Neural cell (in vitro differentiated cells): ENCODE results near the gene CD151. TPM values are rescaled to one million over a fixed set of nuclear protein-coding genes. Genes with fewer than 3 reads are reported as not detected.
A peak's percentile ranks its signal among the peaks of the same experiment; 100 is the strongest.

ENCODE experiments used
- H2AFZ ChIP-seq: fragments of 200-600, 300-800 bp; sonication (generic), shearing (Covaris generic); 2 replicates; pipeline ENCODE4 v1.6.0; 2014; ENCODE audit warnings: low read depth, mild to moderate bottlenecking, antibody characterized with exemption, low read length, moderate library complexity
- H3F3A ChIP-seq: fragments of 200-600 bp; shearing (Covaris generic); 2 replicates; pipeline ENCODE4 v1.6.1; 2016; ENCODE audit warnings: mild to moderate bottlenecking, moderate library complexity, mixed read lengths, antibody characterized with exemption, low read length; ENCODE audit not compliant: insufficient read depth, poor library complexity, severe bottlenecking
- H3K27ac ChIP-seq: fragments of 200-600, 300-800 bp; sonication (generic), shearing (Covaris generic); 2 replicates; pipeline ENCODE4 v1.5.1; 2014; ENCODE audit warnings: mild to moderate bottlenecking, low read length, moderate library complexity
- H3K27me3 ChIP-seq: fragments of 300-800, 200-600 bp; sonication (generic), shearing (Covaris generic); 2 replicates; pipeline ENCODE4 v1.6.0; 2014; ENCODE audit warnings: mild to moderate bottlenecking, low read depth, low read length, moderate library complexity; ENCODE audit not compliant: insufficient read depth
- H3K36me3 ChIP-seq: fragments of 300-800, 200-600 bp; sonication (generic), shearing (Covaris generic); 2 replicates; pipeline ENCODE4 v1.5.1; 2014; ENCODE audit warnings: mild to moderate bottlenecking, antibody characterized with exemption, low read length, moderate library complexity; ENCODE audit not compliant: insufficient read depth
- H3K4me2 ChIP-seq: fragments of 300-800, 200-600 bp; sonication (generic), shearing (Covaris generic); 2 replicates; pipeline ENCODE4 v1.6.0; 2014; ENCODE audit warnings: mild to moderate bottlenecking, low read length
- H3K4me3 ChIP-seq: fragments of 300-800, 200-600 bp; sonication (generic), shearing (Covaris generic); 2 replicates; pipeline ENCODE4 v1.5.1; 2014; ENCODE audit warnings: mild to moderate bottlenecking, low read length, moderate library complexity
- H3K79me2 ChIP-seq: fragments of 200-600 bp; shearing (Covaris generic); replicated peaks from 2 replicates; pipeline ENCODE4 v1.6.0; 2014; ENCODE audit warnings: mild to moderate bottlenecking, low read length, moderate library complexity; ENCODE audit not compliant: insufficient read depth
- H3K9ac ChIP-seq: fragments of 300-800, 200-600 bp; sonication (generic), shearing (Covaris generic); 2 replicates; pipeline ENCODE4 v1.6.1; 2016; ENCODE audit warnings: mild to moderate bottlenecking, low read length, mixed read lengths
- H3K9me2 ChIP-seq: fragments of 200-600 bp; shearing (Covaris generic); 2 replicates; pipeline ENCODE4 v1.6.1; 2016; ENCODE audit warnings: mild to moderate bottlenecking, low read length, mixed read lengths; ENCODE audit not compliant: insufficient read depth
- H3K9me3 ChIP-seq: fragments of 200-600, 300-800 bp; sonication (generic), shearing (Covaris generic); 2 replicates; pipeline ENCODE4 v1.6.1; 2016; ENCODE audit warnings: mild to moderate bottlenecking, mixed run types, low read length, moderate library complexity, mixed read lengths
- H4K20me1 ChIP-seq: fragments of 200-600 bp; shearing (Covaris generic); 2 replicates; pipeline ENCODE4 v1.6.1; 2016; ENCODE audit warnings: mild to moderate bottlenecking, mixed run types; ENCODE audit not compliant: insufficient read depth
- EP300 ChIP-seq: fragments of 450-650 bp; conservative IDR thresholded peaks from 2 replicates; pipeline ENCODE4 v1.6.1; 2014; ENCODE audit warnings: antibody characterized with exemption, mild to moderate bottlenecking, moderate library complexity; ENCODE audit not compliant: poor library complexity, severe bottlenecking
- EZH2 ChIP-seq: fragments of 200-600, 300-800 bp; shearing (Covaris generic), sonication (generic); IDR thresholded peaks from 2 replicates; pipeline ENCODE4 v1.6.1; 2014; ENCODE audit warnings: antibody characterized with exemption, low read length, borderline replicate concordance, mild to moderate bottlenecking; ENCODE audit not compliant: insufficient read depth, poor library complexity, severe bottlenecking
- MXI1 ChIP-seq: fragments of 450-650 bp; conservative IDR thresholded peaks from 2 replicates; pipeline ENCODE4 v1.6.1; 2014; ENCODE audit warnings: antibody characterized with exemption, mild to moderate bottlenecking; ENCODE audit not compliant: poor library complexity, severe bottlenecking
- POLR2AphosphoS5 ChIP-seq: IDR thresholded peaks from 2 replicates; pipeline ENCODE4 v1.6.1; 2012
- RAD21 ChIP-seq: fragments of 450-650 bp; conservative IDR thresholded peaks from 2 replicates; pipeline ENCODE4 v1.6.1; 2014; ENCODE audit warnings: antibody characterized with exemption, mild to moderate bottlenecking, moderate library complexity
- REST ChIP-seq: IDR thresholded peaks from 2 replicates; pipeline ENCODE4 v1.6.1; 2012; ENCODE audit warnings: borderline replicate concordance
- SMC3 ChIP-seq: fragments of 450-650 bp; conservative IDR thresholded peaks from 2 replicates; pipeline ENCODE4 v1.6.1; 2014; ENCODE audit warnings: antibody characterized with exemption, mild to moderate bottlenecking, moderate library complexity; ENCODE audit not compliant: poor library complexity
- TAF1 ChIP-seq: IDR thresholded peaks from 2 replicates; pipeline ENCODE4 v1.6.1; 2012; ENCODE audit warnings: low read depth
- polyA plus RNA-seq: library from polyadenylated mRNA; depleted of rRNA; stranded (reverse); fragments of >200 nt; gene quantifications from 2 replicates; pipeline ENCODE4 v1.2.3, GENCODE V29; 2014
- TF ChIP-seq, protein P1 (sequence below): fragments of 450-650 bp; IDR thresholded peaks from 2 replicates; pipeline ENCODE4 v1.5.1; 2014; ENCODE audit warnings: antibody characterized with exemption, mild to moderate bottlenecking, moderate library complexity; ENCODE audit not compliant: poor library complexity, severe bottlenecking

CD151 gene
- polyA plus RNA-seq, 1 donor from 2014 or later: 70.8 TPM

DNA sequence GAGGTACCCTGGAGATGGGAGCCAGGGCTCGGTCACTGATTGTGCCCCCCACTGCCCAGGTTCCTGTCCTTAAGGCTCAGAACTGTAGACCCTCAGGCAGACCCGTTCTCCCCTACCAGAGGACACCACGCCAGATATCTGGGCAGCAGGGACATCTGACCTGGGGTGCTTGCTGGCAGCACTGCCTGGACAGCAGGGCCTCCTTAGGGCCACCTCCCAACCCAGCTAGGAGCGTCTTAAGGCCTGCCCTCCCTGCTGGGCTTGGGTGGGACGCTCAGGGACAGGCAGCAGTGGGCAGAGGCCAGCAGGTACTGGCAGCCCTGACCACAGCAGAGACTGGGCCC, 6.5 kb downstream of the CD151 start:
- Histone ChIP-seq H3K4me2 (no peak overlapping the region), H3K27ac (no peak overlapping the region), H3K9me2 (no peaks in the 10 kb centered on the region), H3K36me3 (no peaks in the 10 kb centered on the region), H2AFZ (no peak overlapping the region), H3K4me3 (no peak overlapping the region), H3F3A (no peaks in the 10 kb centered on the region), H3K79me2 (peaks cover 12% of the 10 kb centered on the region), H4K20me1 (no peaks in the 10 kb centered on the region), H3K27me3 (peaks cover 4% of the 10 kb centered on the region), H3K9ac (no peak overlapping the region), H3K9me3 (no peaks in the 10 kb centered on the region)
- TF ChIP-seq TAF1 (no peak), POLR2AphosphoS5 (no peak)

- H3K9me3 ChIP-seq: no peaks in the 10 kb centered on the region
- no peak overlapping the region for H3K27ac ChIP-seq
- no peak overlapping the region for H3K4me2 ChIP-seq
- H3K36me3 ChIP-seq: no peaks in the 10 kb centered on the region
- H4K20me1 ChIP-seq: no peaks in the 10 kb centered on the region
- peaks cover 4% of the 10 kb centered on the region for H3K27me3 ChIP-seq
- H2AFZ ChIP-seq: no peak overlapping the region
- H3K79me2 ChIP-seq: peaks cover 12% of the 10 kb centered on the region
- no peaks in the 10 kb centered on the region for H3F3A ChIP-seq
- H3K9me2 ChIP-seq: no peaks in the 10 kb centered on the region
- no peak overlapping the region for H3K4me3 ChIP-seq
- TF ChIP-seq MXI1: no peak
- no peak for TF ChIP-seq EZH2
- H3K9ac ChIP-seq: no peak overlapping the region
Measured at GRCh38 chr11:839875-840617, 7.3 kb downstream of the CD151 start.

DNA sequence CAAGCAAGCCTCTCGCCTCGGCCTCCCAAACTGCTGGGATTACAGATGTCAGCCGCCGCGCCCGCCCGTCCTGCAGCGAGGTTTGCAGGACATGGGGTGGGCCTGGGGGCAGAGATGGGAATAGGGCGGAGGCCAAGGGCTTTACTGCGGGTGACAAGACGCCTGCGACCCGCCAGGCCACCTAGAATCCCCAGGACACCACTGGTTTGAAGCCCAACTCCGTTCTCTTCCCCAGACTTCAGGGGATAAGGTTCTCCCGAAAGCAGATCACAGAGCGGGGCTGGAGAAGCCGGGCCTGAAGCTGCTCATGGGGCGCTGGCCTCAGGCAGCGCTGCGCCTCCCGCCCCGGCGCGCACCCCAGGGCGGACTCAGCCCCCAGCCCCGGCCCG, 9.2 kb downstream of the CD151 start:
- H2AFZ ChIP-seq: no peak overlapping the region
- H3K4me3 ChIP-seq: peak overlapping the region; percentile 88
- H3K9me2 ChIP-seq: no peaks in the 10 kb centered on the region
- H3F3A ChIP-seq: no peaks in the 10 kb centered on the region
- peaks cover 4% of the 10 kb centered on the region for H3K27me3 ChIP-seq
- H3K9ac ChIP-seq: peak overlapping the region; percentile 83
- no peaks in the 10 kb centered on the region for H3K36me3 ChIP-seq
- H3K9me3 ChIP-seq: no peaks in the 10 kb centered on the region
- peaks cover 12% of the 10 kb centered on the region for H3K79me2 ChIP-seq
- H4K20me1 ChIP-seq: no peaks in the 10 kb centered on the region
- TF ChIP-seq, protein P1, sequence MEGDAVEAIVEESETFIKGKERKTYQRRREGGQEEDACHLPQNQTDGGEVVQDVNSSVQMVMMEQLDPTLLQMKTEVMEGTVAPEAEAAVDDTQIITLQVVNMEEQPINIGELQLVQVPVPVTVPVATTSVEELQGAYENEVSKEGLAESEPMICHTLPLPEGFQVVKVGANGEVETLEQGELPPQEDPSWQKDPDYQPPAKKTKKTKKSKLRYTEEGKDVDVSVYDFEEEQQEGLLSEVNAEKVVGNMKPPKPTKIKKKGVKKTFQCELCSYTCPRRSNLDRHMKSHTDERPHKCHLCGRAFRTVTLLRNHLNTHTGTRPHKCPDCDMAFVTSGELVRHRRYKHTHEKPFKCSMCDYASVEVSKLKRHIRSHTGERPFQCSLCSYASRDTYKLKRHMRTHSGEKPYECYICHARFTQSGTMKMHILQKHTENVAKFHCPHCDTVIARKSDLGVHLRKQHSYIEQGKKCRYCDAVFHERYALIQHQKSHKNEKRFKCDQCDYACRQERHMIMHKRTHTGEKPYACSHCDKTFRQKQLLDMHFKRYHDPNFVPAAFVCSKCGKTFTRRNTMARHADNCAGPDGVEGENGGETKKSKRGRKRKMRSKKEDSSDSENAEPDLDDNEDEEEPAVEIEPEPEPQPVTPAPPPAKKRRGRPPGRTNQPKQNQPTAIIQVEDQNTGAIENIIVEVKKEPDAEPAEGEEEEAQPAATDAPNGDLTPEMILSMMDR: no peak
- no peak for TF ChIP-seq POLR2AphosphoS5
- no peak for TF ChIP-seq SMC3
- TF ChIP-seq RAD21: no peak
- no peak for TF ChIP-seq MXI1
- no peak for TF ChIP-seq REST
- TF ChIP-seq EP300: no peak
- no peak for TF ChIP-seq EZH2
- no peak overlapping the region for H3K4me2 ChIP-seq
- peak overlapping the region; percentile 59 for H3K27ac ChIP-seq
